AG04449 (cell line): Measurements from ENCODE around the gene AOPEP.

Source experiments
- CTCF ChIA-PET: fragments of 350-600 bp; formaldehyde crosslinking; extraction: SDS; loops from one replicate; lab custom pipeline; 2021; ENCODE audit warnings: antibody characterized with exemption; lab: Yijun Ruan, JAX
- POLR2A ChIA-PET: fragments of 400-600, 350-600 bp; formaldehyde crosslinking; extraction: SDS; loops from one replicate; lab custom pipeline; 2020; ENCODE audit warnings: antibody characterized with exemption, inconsistent platforms; lab: Yijun Ruan, JAX
- DNase-seq: peaks from one replicate; pipeline ENCODE4 v3.0.0-alpha.2; 2010; ENCODE audit warnings: low read depth, low spot score
- H3K4me3 ChIP-seq: 2 replicates; pipeline ENCODE4 v1.5.1; 2011; ENCODE audit warnings: low read depth, mild to moderate bottlenecking, control low read depth, low read length
- CTCF ChIP-seq: IDR thresholded peaks from one replicate; pipeline ENCODE4 v1.5.1; 2011; ENCODE audit warnings: mild to moderate bottlenecking, moderate library complexity, low read length, control low read depth, inconsistent platforms; ENCODE audit not compliant: insufficient read depth; ENCODE audit errors: missing control alignments

AOPEP gene

GRCh38 chr9:95116808-95117204, 390.3 kb downstream of the AOPEP start:
- TF ChIP-seq CTCF, result no peak
- CTCF ChIA-PET, result interaction anchor here (1.0 to 5.5 kb wide), 3 partner anchors 11 to 448 kb away, joined by 6 to 128 read pairs (median 9); no protein-coding TSS in a partner anchor
- POLR2A ChIA-PET, result no interaction called here
- no peak for DNase-seq
- H3K4me3 ChIP-seq, result no peak overlapping the region

GRCh38 chr9:95118596-95118995, 392.1 kb downstream of the AOPEP start:
- H3K4me3 ChIP-seq, result no peak overlapping the region
- DNase-seq, result no peak
- no peak for TF ChIP-seq CTCF
- POLR2A ChIA-PET, result no interaction called here
- CTCF ChIA-PET, result interaction anchor here (0.8 to 5.5 kb wide), 4 partner anchors 10 to 437 kb away, joined by 3 to 128 read pairs (median 4); no protein-coding TSS in a partner anchor

- POLR2A ChIA-PET, result no interaction called here
- no peak for TF ChIP-seq CTCF
- CTCF ChIA-PET, result interaction anchor here (0.7 to 2.8 kb wide), 4 partner anchors 10 to 441 kb away, joined by 3 to 29 read pairs (median 4); no protein-coding TSS in a partner anchor
- DNase-seq, result no peak
- no peak overlapping the region for H3K4me3 ChIP-seq
Measured at GRCh38 chr9:95120781-95121370, 394.4 kb downstream of the AOPEP start.

- DNase-seq, result no peak
- TF ChIP-seq CTCF, result peak; percentile 12
- POLR2A ChIA-PET, result no interaction called here
- CTCF ChIA-PET, result interaction anchor here (0.8 to 11.2 kb wide), 14 partner anchors 8 to 452 kb away, joined by 3 to 341 read pairs (median 4); no protein-coding TSS in a partner anchor
- H3K4me3 ChIP-seq, result no peak overlapping the region
Measured at GRCh38 chr9:95124582-95125367, 398.3 kb downstream of the AOPEP start.

GRCh38 chr9:95125652-95126051, 399.2 kb downstream of the AOPEP start:
- ChIA-PET CTCF (interaction anchor here (0.8 to 11.2 kb wide), 19 partner anchors 8 to 453 kb away, joined by 3 to 341 read pairs (median 6); no protein-coding TSS in a partner anchor), POLR2A (no interaction called here)
- no peak for DNase-seq
- no peak for TF ChIP-seq CTCF
- no peak overlapping the region for H3K4me3 ChIP-seq

GRCh38 chr9:95126739-95127138, 400.2 kb downstream of the AOPEP start:
- no peak overlapping the region for H3K4me3 ChIP-seq
- ChIA-PET CTCF (interaction anchor here (0.6 to 11.2 kb wide), 35 partner anchors 8 to 870 kb away, joined by 3 to 341 read pairs (median 7); no protein-coding TSS in a partner anchor), POLR2A (interaction anchor here (0.6 to 1.1 kb wide), 2 partner anchors 446 to 617 kb away, joined by 3 read pairs; no protein-coding TSS in a partner anchor)
- DNase-seq, result no peak
- TF ChIP-seq CTCF, result no peak
